Measurements from ENCODE around the gene IL20. TPM values are rescaled to one million over a fixed set of nuclear protein-coding genes. Genes with fewer than 3 reads are reported as not detected.

IL20 gene
- total and polyA plus RNA-seq, 2 of the 8 experiments (the other 6 are each of a cell fraction or from before 2014, with no cell fraction given): not detected

DNA sequence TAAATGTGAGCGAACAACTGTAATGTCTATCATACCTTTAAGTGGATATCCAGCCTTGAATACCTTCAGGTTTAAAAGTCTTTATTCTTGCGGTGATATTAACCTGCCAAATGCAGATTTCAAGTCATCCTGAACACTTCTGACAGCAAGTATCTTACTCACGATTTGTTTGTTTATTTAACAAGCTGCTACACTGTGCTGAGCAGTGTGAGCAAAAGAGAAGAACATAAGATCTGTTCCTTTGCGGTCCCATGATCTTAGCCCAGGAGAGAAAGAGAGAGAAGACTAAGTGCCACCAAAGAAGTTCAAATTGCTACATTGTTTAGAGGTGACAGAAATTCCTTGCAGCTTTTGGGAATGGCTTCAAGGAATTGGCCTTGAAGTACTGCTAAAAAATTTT lies 22.3 kb downstream of the IL20 start (continued):
- TF ChIP-seq, protein P1, sequence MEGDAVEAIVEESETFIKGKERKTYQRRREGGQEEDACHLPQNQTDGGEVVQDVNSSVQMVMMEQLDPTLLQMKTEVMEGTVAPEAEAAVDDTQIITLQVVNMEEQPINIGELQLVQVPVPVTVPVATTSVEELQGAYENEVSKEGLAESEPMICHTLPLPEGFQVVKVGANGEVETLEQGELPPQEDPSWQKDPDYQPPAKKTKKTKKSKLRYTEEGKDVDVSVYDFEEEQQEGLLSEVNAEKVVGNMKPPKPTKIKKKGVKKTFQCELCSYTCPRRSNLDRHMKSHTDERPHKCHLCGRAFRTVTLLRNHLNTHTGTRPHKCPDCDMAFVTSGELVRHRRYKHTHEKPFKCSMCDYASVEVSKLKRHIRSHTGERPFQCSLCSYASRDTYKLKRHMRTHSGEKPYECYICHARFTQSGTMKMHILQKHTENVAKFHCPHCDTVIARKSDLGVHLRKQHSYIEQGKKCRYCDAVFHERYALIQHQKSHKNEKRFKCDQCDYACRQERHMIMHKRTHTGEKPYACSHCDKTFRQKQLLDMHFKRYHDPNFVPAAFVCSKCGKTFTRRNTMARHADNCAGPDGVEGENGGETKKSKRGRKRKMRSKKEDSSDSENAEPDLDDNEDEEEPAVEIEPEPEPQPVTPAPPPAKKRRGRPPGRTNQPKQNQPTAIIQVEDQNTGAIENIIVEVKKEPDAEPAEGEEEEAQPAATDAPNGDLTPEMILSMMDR (IDR thresholded peaks at IDR 0.05; ENCODE audit: control extremely low read depth in 1 of 3, insufficient read depth in 1 of 3, low read depth in 1 of 3, low read length in 3 of 3): no peak
- no peak for TF ChIP-seq SP1 (IDR thresholded peaks at IDR 0.05; ENCODE audit: low read depth, low read length)
- TF ChIP-seq KDM5A (IDR thresholded peaks at IDR 0.05; ENCODE audit: low read length): no peak

All from H1 (cell line).